Measurements from ENCODE around the gene HIP1. TPM values are rescaled to one million over a fixed set of nuclear protein-coding genes. Genes with fewer than 3 reads are reported as not detected.

Gene HIP1
- total RNA-seq, 1 donor from 2014 or later, result 14.0 TPM

DNA sequence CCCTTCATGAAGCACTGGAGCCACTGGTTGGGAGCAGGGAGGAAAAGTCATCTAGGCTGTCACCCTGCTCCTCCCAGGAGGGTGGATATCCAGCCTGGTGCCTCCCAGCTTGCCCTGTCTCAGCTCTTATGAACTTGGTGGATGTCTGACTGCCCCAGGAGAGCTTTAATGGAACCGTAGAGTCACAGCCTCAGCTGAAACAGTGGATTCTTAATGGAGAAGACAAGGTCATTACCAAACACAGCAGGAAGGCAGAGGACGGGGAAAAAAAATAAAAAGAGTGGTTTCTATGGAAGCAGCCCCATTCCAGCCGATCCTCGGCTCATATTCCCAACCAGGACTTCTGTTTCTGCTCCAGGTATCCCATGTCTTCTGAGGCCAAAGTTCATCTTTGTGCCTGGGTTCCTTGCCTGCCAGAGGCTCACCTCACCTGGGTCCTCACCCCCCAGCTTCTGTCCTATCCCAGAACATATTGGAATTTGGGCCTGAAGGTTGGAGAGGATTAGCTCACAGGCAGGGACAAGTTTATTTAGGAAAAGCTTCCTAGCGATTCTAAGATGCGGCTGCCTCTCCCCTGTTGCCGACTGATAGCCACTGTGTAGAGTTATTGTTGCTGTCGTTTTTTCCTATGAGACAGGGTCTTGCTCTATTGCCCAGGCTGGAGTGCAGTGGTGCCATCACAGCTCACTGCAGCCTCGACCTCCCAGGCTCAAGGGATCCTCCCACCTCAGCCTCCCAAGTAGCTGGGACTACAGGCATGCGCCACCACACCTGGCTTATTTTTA is 17.7 kb upstream of the HIP1 start:
- Histone ChIP-seq H3K4me2 (ENCODE audit: low read length) (no peak overlapping the region), H3K79me2 (ENCODE audit: insufficient read depth, low read length) (no peaks in the 10 kb centered on the region), H3K27me3 (ENCODE audit: insufficient read depth, low read length) (no peaks in the 10 kb centered on the region), H3K36me3 (ENCODE audit: insufficient read depth, low read length) (no peaks in the 10 kb centered on the region), H2AFZ (ENCODE audit: low read depth, low read length) (no peak overlapping the region), H3K9me3 (ENCODE audit: insufficient read depth, low read depth, low read length) (no peaks in the 10 kb centered on the region), H3K9ac (ENCODE audit: low read length) (no peak overlapping the region), H3K4me1 (ENCODE audit: insufficient read depth, low read length) (no peaks in the 10 kb centered on the region), H3K4me3 (ENCODE audit: insufficient read depth, low read depth, low read length) (no peak overlapping the region), H3K27ac (ENCODE audit: low read depth, low read length) (no peak overlapping the region), H4K20me1 (ENCODE audit: insufficient read depth, low read length) (no peaks in the 10 kb centered on the region)
- Mint-ChIP-seq H3K27me3 (ENCODE audit: low read depth, unreplicated experiment) (no peaks in the 10 kb centered on the region), H3K9me3 (ENCODE audit: unreplicated experiment) (peaks cover 4% of the 10 kb centered on the region), H3K4me3 (ENCODE audit: unreplicated experiment) (no peak overlapping the region), H3K4me1 (ENCODE audit: low read depth, unreplicated experiment) (no peaks in the 10 kb centered on the region), H3K27ac (ENCODE audit: unreplicated experiment) (no peak overlapping the region), H3K36me3 (ENCODE audit: low read depth, unreplicated experiment) (no peaks in the 10 kb centered on the region)
- DNase-seq (ENCODE audit: low read depth), result no peak
- FAIRE-seq, result no peak
- TF ChIP-seq EZH2 (IDR thresholded peaks at IDR 0.05; ENCODE audit: insufficient read depth, low read length), result no peak
- TF ChIP-seq, protein P1, sequence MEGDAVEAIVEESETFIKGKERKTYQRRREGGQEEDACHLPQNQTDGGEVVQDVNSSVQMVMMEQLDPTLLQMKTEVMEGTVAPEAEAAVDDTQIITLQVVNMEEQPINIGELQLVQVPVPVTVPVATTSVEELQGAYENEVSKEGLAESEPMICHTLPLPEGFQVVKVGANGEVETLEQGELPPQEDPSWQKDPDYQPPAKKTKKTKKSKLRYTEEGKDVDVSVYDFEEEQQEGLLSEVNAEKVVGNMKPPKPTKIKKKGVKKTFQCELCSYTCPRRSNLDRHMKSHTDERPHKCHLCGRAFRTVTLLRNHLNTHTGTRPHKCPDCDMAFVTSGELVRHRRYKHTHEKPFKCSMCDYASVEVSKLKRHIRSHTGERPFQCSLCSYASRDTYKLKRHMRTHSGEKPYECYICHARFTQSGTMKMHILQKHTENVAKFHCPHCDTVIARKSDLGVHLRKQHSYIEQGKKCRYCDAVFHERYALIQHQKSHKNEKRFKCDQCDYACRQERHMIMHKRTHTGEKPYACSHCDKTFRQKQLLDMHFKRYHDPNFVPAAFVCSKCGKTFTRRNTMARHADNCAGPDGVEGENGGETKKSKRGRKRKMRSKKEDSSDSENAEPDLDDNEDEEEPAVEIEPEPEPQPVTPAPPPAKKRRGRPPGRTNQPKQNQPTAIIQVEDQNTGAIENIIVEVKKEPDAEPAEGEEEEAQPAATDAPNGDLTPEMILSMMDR (IDR thresholded peaks at IDR 0.05; ENCODE audit: insufficient read depth, low read depth, low read length), result no peak

DNA sequence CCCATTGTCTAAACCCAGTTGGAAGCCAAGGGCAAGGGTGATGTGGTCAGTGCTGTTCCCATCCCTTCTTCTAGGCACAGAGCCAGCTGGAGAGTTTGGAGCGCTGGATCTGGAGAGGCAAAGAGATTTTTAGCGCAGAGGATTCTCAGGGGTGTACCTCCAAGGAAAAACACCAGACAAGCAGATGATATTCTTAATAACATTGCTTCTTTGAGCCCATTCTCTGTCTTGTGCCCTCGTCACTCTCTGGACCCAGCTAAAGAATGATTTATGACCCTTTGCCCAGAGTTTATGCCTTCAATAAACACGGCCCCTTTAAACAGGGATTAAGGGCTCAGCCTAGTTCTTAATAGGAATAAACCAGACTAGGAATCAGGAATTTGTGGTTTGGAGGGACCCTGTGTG is 4.7 kb upstream of the HIP1 start:
- H3K9me3 Mint-ChIP-seq (ENCODE audit: unreplicated experiment), result no peaks in the 10 kb centered on the region
- H3K4me3 Mint-ChIP-seq (ENCODE audit: unreplicated experiment), result no peak overlapping the region
- DNase-seq (ENCODE audit: low read depth), result no peak

More for the DNA sequence above, 4.7 kb upstream of the HIP1 start:
- Mint-ChIP-seq H3K4me1 (ENCODE audit: low read depth, unreplicated experiment) (peaks cover 2% of the 10 kb centered on the region), H3K27me3 (ENCODE audit: low read depth, unreplicated experiment) (peaks cover 7% of the 10 kb centered on the region), H3K36me3 (ENCODE audit: low read depth, unreplicated experiment) (no peaks in the 10 kb centered on the region), H3K27ac (ENCODE audit: unreplicated experiment) (no peak overlapping the region)
- no peak overlapping the region for H3K9ac ChIP-seq (ENCODE audit: low read length)
- no peaks in the 10 kb centered on the region for H3K36me3 ChIP-seq (ENCODE audit: insufficient read depth, low read length)
- H3K4me1 ChIP-seq (ENCODE audit: insufficient read depth, low read length), result no peaks in the 10 kb centered on the region
- no peaks in the 10 kb centered on the region for H3K9me3 ChIP-seq (ENCODE audit: insufficient read depth, low read depth, low read length)
- FAIRE-seq, result no peak
- no peak for TF ChIP-seq EZH2 (IDR thresholded peaks at IDR 0.05; ENCODE audit: insufficient read depth, low read length)
- TF ChIP-seq, protein P1 (IDR thresholded peaks at IDR 0.05; ENCODE audit: insufficient read depth, low read depth, low read length), result no peak
- no peak overlapping the region for H3K4me2 ChIP-seq (ENCODE audit: low read length)
- no peak overlapping the region for H3K27ac ChIP-seq (ENCODE audit: low read depth, low read length)
- H2AFZ ChIP-seq (ENCODE audit: low read depth, low read length), result no peak overlapping the region
- H3K27me3 ChIP-seq (ENCODE audit: insufficient read depth, low read length), result peaks cover 4% of the 10 kb centered on the region
- no peaks in the 10 kb centered on the region for H3K79me2 ChIP-seq (ENCODE audit: insufficient read depth, low read length)
- H3K4me3 ChIP-seq (ENCODE audit: insufficient read depth, low read depth, low read length), result no peak overlapping the region
- H4K20me1 ChIP-seq (ENCODE audit: insufficient read depth, low read length), result no peaks in the 10 kb centered on the region

Data from astrocyte (in vitro differentiated cells and primary cell).